ENCODE measurements around the gene ZNF223.

ZNF223 gene

DNA sequence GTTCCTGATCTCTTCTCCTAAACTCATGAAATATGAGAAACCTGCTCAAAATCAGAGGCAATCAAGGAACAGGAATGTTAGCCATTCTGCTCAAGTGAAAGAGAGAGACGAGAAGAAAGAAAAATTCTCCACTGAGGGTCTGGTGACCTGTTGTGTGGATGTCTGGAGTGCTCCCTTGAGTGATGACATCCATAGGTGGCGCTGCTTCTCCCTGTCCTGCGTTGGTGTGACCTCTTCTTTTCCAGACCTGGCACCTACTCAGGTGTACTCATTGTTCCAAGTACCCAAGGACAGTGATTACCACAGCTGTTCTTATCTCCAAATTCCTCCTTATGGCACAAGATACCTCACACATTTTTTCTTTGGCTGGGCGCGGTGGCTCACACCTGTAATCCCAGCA is 4.0 kb downstream of the ZNF223 start:
- no peak for TF ChIP-seq SIN3A (IDR thresholded peaks at IDR 0.05; ENCODE audit: borderline replicate concordance, insufficient read depth, low read length)
- TF ChIP-seq POLR2AphosphoS5 (IDR thresholded peaks at IDR 0.05; ENCODE audit: low read depth, low read length): no peak
- TF ChIP-seq FOXP2 (optimal IDR thresholded peaks at IDR 0.05; ENCODE audit: borderline replicate concordance, extremely low read depth, extremely low read length, insufficient read depth): no peak
- no peak for TF ChIP-seq TAF1 (IDR thresholded peaks at IDR 0.05; ENCODE audit: borderline replicate concordance, insufficient read depth, low read length)
- TF ChIP-seq, protein P1, sequence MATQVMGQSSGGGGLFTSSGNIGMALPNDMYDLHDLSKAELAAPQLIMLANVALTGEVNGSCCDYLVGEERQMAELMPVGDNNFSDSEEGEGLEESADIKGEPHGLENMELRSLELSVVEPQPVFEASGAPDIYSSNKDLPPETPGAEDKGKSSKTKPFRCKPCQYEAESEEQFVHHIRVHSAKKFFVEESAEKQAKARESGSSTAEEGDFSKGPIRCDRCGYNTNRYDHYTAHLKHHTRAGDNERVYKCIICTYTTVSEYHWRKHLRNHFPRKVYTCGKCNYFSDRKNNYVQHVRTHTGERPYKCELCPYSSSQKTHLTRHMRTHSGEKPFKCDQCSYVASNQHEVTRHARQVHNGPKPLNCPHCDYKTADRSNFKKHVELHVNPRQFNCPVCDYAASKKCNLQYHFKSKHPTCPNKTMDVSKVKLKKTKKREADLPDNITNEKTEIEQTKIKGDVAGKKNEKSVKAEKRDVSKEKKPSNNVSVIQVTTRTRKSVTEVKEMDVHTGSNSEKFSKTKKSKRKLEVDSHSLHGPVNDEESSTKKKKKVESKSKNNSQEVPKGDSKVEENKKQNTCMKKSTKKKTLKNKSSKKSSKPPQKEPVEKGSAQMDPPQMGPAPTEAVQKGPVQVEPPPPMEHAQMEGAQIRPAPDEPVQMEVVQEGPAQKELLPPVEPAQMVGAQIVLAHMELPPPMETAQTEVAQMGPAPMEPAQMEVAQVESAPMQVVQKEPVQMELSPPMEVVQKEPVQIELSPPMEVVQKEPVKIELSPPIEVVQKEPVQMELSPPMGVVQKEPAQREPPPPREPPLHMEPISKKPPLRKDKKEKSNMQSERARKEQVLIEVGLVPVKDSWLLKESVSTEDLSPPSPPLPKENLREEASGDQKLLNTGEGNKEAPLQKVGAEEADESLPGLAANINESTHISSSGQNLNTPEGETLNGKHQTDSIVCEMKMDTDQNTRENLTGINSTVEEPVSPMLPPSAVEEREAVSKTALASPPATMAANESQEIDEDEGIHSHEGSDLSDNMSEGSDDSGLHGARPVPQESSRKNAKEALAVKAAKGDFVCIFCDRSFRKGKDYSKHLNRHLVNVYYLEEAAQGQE (IDR thresholded peaks at IDR 0.05; ENCODE audit: insufficient read depth in 1 of 2, low read depth in 2 of 2, low read length in 2 of 2): no peak

DNA sequence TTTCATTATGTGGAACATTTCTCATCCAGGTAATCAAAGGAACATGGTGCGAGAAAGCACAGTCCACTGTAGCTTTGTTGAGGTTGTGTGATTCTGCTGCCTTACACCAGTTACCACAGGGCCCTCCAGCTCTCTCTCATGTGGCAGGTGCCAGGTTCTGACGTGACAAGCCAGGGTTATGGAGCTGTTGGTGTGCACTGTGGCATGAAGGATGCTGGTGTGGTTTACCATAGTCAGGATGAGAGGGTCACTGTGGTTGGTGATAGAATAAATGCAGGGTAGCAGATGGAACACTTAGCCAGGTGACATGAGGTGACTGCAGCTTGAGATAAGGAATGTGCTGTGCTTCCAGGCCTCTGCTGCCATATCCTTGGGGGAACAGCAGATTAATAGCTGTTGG is 7.4 kb downstream of the ZNF223 start:
- no peak for TF ChIP-seq POLR2AphosphoS5 (IDR thresholded peaks at IDR 0.05; ENCODE audit: low read depth, low read length)
- TF ChIP-seq, protein P1 (IDR thresholded peaks at IDR 0.05; ENCODE audit: insufficient read depth in 1 of 2, low read depth in 2 of 2, low read length in 2 of 2): no peak
- TF ChIP-seq SIN3A (IDR thresholded peaks at IDR 0.05; ENCODE audit: borderline replicate concordance, insufficient read depth, low read length): no peak
- no peak for TF ChIP-seq FOXP2 (optimal IDR thresholded peaks at IDR 0.05; ENCODE audit: borderline replicate concordance, extremely low read depth, extremely low read length, insufficient read depth)
- TF ChIP-seq TAF1 (IDR thresholded peaks at IDR 0.05; ENCODE audit: borderline replicate concordance, insufficient read depth, low read length): no peak

DNA sequence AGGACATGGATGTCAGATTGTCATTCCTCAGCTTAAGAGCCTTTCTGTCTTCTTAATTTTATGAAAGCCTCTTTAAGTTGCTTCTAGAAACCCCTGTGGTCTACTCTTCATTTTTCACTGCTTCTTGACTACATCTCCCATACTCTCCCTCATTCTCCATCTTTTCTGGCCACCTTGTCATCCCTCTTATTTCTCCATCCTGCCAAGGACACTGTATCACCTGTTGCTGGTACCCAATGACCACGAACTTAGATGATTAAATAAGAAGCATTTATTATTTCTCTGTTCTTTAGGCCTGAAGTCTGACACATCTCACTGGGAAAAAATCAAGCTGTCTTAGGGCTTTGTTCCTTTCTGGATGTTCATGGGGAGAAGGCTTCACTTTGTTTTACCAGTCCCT is 9.2 kb downstream of the ZNF223 start:
- TF ChIP-seq TAF1 (IDR thresholded peaks at IDR 0.05; ENCODE audit: borderline replicate concordance, insufficient read depth, low read length) (no peak), SIN3A (IDR thresholded peaks at IDR 0.05; ENCODE audit: borderline replicate concordance, insufficient read depth, low read length) (no peak), FOXP2 (optimal IDR thresholded peaks at IDR 0.05; ENCODE audit: borderline replicate concordance, extremely low read depth, extremely low read length, insufficient read depth) (no peak), POLR2AphosphoS5 (IDR thresholded peaks at IDR 0.05; ENCODE audit: low read depth, low read length) (no peak)
- TF ChIP-seq, protein P1 (IDR thresholded peaks at IDR 0.05; ENCODE audit: insufficient read depth in 1 of 2, low read depth in 2 of 2, low read length in 2 of 2): no peak

DNA sequence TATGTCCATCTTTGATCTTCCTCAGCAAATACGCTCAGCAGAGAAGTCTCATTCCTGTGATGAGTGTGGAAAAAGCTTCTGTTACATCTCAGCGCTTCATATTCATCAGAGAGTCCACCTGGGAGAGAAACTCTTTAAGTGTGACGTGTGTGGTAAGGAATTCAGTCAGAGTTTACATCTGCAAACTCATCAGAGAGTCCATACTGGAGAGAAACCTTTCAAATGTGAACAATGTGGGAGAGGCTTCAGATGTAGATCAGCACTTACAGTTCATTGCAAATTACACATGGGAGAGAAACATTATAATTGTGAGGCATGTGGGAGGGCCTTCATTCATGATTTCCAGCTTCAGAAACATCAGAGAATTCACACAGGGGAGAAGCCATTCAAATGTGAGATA is 14.5 kb downstream of the ZNF223 start:
- TF ChIP-seq TAF1 (IDR thresholded peaks at IDR 0.05; ENCODE audit: borderline replicate concordance, insufficient read depth, low read length): no peak
- TF ChIP-seq POLR2AphosphoS5 (IDR thresholded peaks at IDR 0.05; ENCODE audit: low read depth, low read length): no peak
- TF ChIP-seq, protein P1 (IDR thresholded peaks at IDR 0.05; ENCODE audit: insufficient read depth in 1 of 2, low read depth in 2 of 2, low read length in 2 of 2): no peak
- no peak for TF ChIP-seq FOXP2 (optimal IDR thresholded peaks at IDR 0.05; ENCODE audit: borderline replicate concordance, extremely low read depth, extremely low read length, insufficient read depth)

DNA sequence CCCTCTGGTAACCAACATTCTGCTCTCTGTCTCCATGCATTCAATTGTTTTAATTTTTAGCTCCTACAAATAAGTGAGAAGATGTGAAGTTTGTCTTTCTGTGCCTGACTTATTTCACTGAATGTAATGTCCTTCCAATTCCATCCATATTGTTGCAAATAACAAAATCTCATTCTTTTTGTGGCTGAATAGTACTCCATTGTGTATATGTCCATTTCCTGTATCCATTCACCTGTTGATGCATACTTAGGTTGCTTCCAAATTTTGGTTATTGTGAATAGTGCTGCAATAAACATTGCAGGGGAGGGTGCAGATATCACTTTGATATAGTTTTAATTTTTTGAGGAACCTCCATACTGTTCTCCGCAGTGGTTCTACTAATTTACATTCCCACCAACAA is 17.6 kb downstream of the ZNF223 start:
- TF ChIP-seq FOXP2 (optimal IDR thresholded peaks at IDR 0.05; ENCODE audit: borderline replicate concordance, extremely low read depth, extremely low read length, insufficient read depth) (no peak), POLR2AphosphoS5 (IDR thresholded peaks at IDR 0.05; ENCODE audit: low read depth, low read length) (no peak), TAF1 (IDR thresholded peaks at IDR 0.05; ENCODE audit: borderline replicate concordance, insufficient read depth, low read length) (no peak)
- TF ChIP-seq, protein P1 (IDR thresholded peaks at IDR 0.05; ENCODE audit: insufficient read depth in 1 of 2, low read depth in 2 of 2, low read length in 2 of 2): no peak
